Cardiac muscle cell (in vitro differentiated cells and primary cell): ENCODE results near the gene GUCY1A2. TPM values are rescaled to one million over a fixed set of nuclear protein-coding genes. Genes with fewer than 3 reads are reported as not detected.

Experiments used
- DNase-seq, 2 donors: peaks; one replicate each; pipeline versions ENCODE4 v3.0.0 to v3.0.0-alpha.2; 2010 to 2017; ENCODE audit warnings: low read depth in 1 of 2, low spot score in 1 of 2
- H3K27ac ChIP-seq: fragments of 200-600 bp; sonication (generic); 2 replicates; pipeline ENCODE4 v1.5.1; 2016
- H3K27me3 ChIP-seq: fragments of 200-600 bp; sonication (generic); 2 replicates; pipeline ENCODE4 v1.6.0; 2016; ENCODE audit warnings: control low read depth
- H3K36me3 ChIP-seq: fragments of 200-600 bp; sonication (generic); 2 replicates; pipeline ENCODE4 v1.5.1; 2016; ENCODE audit warnings: control low read depth
- H3K4me1 ChIP-seq: fragments of 200-600 bp; sonication (generic); 2 replicates; pipeline ENCODE4 v1.8.1; 2017; ENCODE audit warnings: low read depth, mild to moderate bottlenecking, mixed run types
- H3K4me3 ChIP-seq: fragments of 200-600 bp; sonication (generic); 2 replicates; pipeline ENCODE4 v1.5.1; 2016; ENCODE audit warnings: mild to moderate bottlenecking
- H3K9me3 ChIP-seq: fragments of 200-600 bp; sonication (generic); 2 replicates; pipeline ENCODE4 v1.5.1; 2017; ENCODE audit warnings: low read depth, mild to moderate bottlenecking, control low read depth
- polyA plus RNA-seq: library from polyadenylated mRNA; unstranded; fragments of >200 nt; fragmentation: Nextera tagmentation; extraction: Ambion mirVana; gene quantifications from 2 replicates; pipeline ENCODE4 v1.2.1, GENCODE V29; 2016
- total RNA-seq: library from RNA; depleted of rRNA; stranded (reverse); fragments of >200 nt; gene quantifications from 2 replicates; pipeline ENCODE4 v1.2.3, GENCODE V29; 2016
- TF ChIP-seq, protein P1 (sequence below): IDR thresholded peaks from 2 replicates; pipeline ENCODE4 v1.5.1; 2012; ENCODE audit warnings: low read depth, mild to moderate bottlenecking, low read length

GUCY1A2 gene
- total and polyA plus RNA-seq, 2 experiments from 2014 or later: 0.56 to 1.1 TPM

DNA sequence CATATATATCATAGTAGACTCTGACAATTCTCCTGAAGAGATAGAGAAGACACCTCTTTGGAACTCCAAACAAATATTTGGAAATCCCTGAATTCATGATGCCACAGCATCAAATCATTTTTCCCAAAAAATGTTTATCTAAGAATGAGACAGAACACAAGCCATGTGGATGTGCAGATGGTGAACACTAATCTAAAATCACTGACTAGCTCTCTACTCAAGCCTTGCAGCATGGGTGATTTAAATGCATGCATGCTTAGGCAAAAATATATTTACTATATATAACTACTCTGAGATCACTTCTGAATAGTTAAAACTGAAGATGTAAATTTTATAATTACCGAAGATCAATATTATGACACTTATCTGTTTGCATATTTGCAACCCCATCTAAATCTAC lies 289.9 kb downstream of the GUCY1A2 start:
- TF ChIP-seq, protein P1, sequence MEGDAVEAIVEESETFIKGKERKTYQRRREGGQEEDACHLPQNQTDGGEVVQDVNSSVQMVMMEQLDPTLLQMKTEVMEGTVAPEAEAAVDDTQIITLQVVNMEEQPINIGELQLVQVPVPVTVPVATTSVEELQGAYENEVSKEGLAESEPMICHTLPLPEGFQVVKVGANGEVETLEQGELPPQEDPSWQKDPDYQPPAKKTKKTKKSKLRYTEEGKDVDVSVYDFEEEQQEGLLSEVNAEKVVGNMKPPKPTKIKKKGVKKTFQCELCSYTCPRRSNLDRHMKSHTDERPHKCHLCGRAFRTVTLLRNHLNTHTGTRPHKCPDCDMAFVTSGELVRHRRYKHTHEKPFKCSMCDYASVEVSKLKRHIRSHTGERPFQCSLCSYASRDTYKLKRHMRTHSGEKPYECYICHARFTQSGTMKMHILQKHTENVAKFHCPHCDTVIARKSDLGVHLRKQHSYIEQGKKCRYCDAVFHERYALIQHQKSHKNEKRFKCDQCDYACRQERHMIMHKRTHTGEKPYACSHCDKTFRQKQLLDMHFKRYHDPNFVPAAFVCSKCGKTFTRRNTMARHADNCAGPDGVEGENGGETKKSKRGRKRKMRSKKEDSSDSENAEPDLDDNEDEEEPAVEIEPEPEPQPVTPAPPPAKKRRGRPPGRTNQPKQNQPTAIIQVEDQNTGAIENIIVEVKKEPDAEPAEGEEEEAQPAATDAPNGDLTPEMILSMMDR: no peak
- no peaks in the 10 kb centered on the region for H3K4me1 ChIP-seq
- no peak for DNase-seq
- H3K9me3 ChIP-seq: no peaks in the 10 kb centered on the region
- H3K27ac ChIP-seq: no peak overlapping the region
- no peaks in the 10 kb centered on the region for H3K27me3 ChIP-seq
- H3K4me3 ChIP-seq: no peak overlapping the region
- no peaks in the 10 kb centered on the region for H3K36me3 ChIP-seq

DNA sequence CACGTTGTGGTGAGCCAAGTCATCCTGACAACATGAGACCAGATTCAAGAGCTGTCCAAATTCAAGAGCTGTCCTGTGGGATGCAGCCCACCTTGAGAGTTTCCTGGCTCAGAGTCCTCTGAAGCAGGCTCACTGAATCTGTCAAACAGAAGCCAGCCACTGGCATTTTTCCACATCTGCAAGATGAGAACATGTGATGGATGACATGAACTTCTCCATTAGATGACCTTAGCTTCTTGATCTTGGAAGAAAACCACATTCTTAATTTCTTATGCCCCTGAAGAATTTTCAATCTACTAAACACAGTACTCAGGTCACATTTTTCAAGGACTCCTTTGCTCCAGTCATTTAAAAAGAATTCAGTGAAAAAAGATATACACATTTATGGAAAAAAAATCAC lies 291.0 kb downstream of the GUCY1A2 start:
- no peak overlapping the region for H3K4me3 ChIP-seq
- H3K4me1 ChIP-seq: no peaks in the 10 kb centered on the region
- H3K9me3 ChIP-seq: no peaks in the 10 kb centered on the region
- DNase-seq: no peak
- H3K27ac ChIP-seq: no peak overlapping the region
- no peaks in the 10 kb centered on the region for H3K27me3 ChIP-seq
- TF ChIP-seq, protein P1: no peak
- no peaks in the 10 kb centered on the region for H3K36me3 ChIP-seq

DNA sequence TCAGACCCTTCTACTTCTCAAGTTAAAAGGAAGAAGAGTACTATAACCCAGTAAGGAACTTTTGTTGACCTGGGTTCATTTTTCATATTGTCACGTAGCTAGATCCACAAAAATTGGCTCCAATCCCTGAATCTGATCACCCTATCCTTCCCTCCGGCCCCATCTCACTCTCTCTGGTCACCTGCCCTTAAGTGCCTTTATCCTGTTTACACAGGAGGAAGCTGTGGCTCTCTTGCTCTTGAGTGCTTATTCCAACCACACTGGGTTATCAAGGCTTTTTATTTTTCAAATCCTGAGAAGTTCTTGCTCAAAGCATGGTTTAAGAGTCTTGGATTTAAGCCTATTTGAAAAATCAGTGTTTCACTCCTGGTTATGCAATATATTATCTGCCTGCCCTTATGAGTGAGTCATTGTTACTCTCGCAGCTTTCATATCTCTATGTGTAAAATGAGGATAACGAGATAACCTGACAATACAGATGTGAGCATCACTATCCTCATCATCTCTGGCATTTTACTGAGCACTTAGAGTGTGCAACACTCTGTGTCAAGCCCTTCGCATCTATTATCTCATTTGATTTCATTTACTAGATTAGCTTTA lies 293.9 kb downstream of the GUCY1A2 start:
- Histone ChIP-seq H3K36me3 (no peaks in the 10 kb centered on the region), H3K4me1 (no peaks in the 10 kb centered on the region), H3K9me3 (no peaks in the 10 kb centered on the region), H3K27ac (no peak overlapping the region), H3K27me3 (no peaks in the 10 kb centered on the region), H3K4me3 (no peak overlapping the region)
- DNase-seq: peak in 1 of 2 donors; percentile 72
- TF ChIP-seq, protein P1: no peak

DNA sequence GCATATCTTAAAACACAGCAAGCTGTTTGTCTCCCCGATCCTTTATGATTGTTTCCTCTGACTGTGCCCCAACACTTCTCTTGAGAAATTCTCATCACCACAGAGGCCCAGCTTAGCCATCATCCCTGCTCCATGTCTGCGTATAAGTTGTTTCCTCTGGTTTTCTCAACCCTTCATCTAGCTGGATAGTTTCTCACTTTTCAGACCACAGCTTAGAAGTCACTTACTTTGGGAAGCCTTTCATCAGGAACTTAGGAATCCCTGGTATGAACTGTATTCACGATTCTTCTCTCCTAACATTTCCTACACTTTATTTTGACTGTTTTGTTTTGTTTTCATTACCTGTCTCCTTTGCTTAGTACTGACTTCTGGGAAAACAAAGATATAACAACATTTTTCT lies 295.2 kb downstream of the GUCY1A2 start:
- Histone ChIP-seq H3K4me1 (no peaks in the 10 kb centered on the region), H3K9me3 (no peaks in the 10 kb centered on the region), H3K36me3 (no peaks in the 10 kb centered on the region), H3K27me3 (no peaks in the 10 kb centered on the region), H3K4me3 (no peak overlapping the region), H3K27ac (no peak overlapping the region)
- no peak for DNase-seq
- TF ChIP-seq, protein P1: no peak

DNA sequence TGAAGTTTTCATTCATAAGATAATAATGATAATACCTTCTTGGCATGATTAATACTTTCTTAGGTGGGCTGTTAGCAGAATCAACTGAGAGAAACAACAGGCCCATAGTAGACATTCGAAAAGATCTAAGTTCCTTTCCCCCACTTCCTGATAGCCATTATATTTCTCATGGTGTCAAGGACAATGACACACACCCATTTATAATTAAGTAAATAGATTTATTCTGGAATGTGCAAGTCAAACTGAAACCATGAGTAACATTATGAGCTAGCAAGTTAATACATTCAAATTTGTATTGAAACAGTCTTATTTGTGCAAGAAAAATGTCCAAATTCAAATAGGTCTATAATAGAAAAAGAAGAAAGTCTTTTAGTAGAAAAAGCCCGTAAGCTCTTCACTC lies 301.1 kb downstream of the GUCY1A2 start:
- Histone ChIP-seq H3K4me3 (no peak overlapping the region), H3K36me3 (no peaks in the 10 kb centered on the region), H3K4me1 (no peaks in the 10 kb centered on the region), H3K27me3 (no peaks in the 10 kb centered on the region), H3K27ac (no peak overlapping the region), H3K9me3 (no peaks in the 10 kb centered on the region)
- DNase-seq: no peak
- TF ChIP-seq, protein P1: no peak
